SK-N-SH (cell line): ENCODE results near the gene ASF1B. TPM values are rescaled to one million over a fixed set of nuclear protein-coding genes. Genes with fewer than 3 reads are reported as not detected.
"Not testable (repeated sequence)": the region's sequence is repeated elsewhere in the genome, so short reads cannot be mapped to it uniquely, and the experiment has no call there.

Experiments used
- CTCF ChIA-PET: fragments of 300-600, 350-600 bp; formaldehyde crosslinking; extraction: SDS; loops from one replicate; lab custom pipeline; 2021; lab: Yijun Ruan, JAX
- POLR2A ChIA-PET: fragments of 350-600 bp; sonication (Branson Sonifier 250); formaldehyde crosslinking; extraction: SDS; loops from one replicate; lab custom pipeline; 2020; ENCODE audit warnings: antibody characterized with exemption, inconsistent platforms; lab: Yijun Ruan, JAX
- DNase-seq: peaks from one replicate; pipeline ENCODE4 v3.0.0; 2012
- H2AFZ ChIP-seq: fragments of 200-600 bp; sonication (generic); 2 replicates; pipeline ENCODE4 v1.8.1; 2016; ENCODE audit warnings: antibody characterized with exemption, mild to moderate bottlenecking, low read depth
- H3F3A ChIP-seq: fragments of 200-600 bp; sonication (generic); replicated peaks from 2 replicates; pipeline ENCODE3; 2016; ENCODE audit warnings: antibody characterized with exemption, mild to moderate bottlenecking; ENCODE audit not compliant: insufficient read depth
- H3K27ac ChIP-seq, 2 experiments: fragments of 200-500 bp in 1 of 2; fragments of 200-600 bp in 1 of 2; sonication (Bioruptor generic) in 1 of 2; sonication (generic), shearing (Covaris generic) in 1 of 2; 2 replicates each; pipeline versions ENCODE4 v1.5.1 to v1.6.1; 2014 to 2016; ENCODE audit warnings: low read depth in 2 of 2, inconsistent platforms in 1 of 2, low read length in 1 of 2, mild to moderate bottlenecking in 1 of 2, mixed read lengths in 1 of 2
- H3K27me3 ChIP-seq: fragments of 200-600 bp; sonication (generic), shearing (Covaris generic); 2 replicates; pipeline ENCODE4 v1.6.1; 2016; ENCODE audit warnings: mixed run types; ENCODE audit not compliant: insufficient read depth
- H3K36me3 ChIP-seq, 2 experiments: fragments of 200-500 bp in 1 of 2; fragments of 200-600 bp in 1 of 2; sonication (Bioruptor generic) in 1 of 2; sonication (generic) in 1 of 2; replicated peaks in 1 of 2; 2 replicates each; pipeline versions ENCODE3 to v1.5.1; 2014 to 2016; ENCODE audit warnings: low read length in 1 of 2, mild to moderate bottlenecking in 1 of 2; ENCODE audit not compliant: insufficient read depth in 2 of 2, control insufficient read depth in 1 of 2
- H3K4me1 ChIP-seq, 2 experiments: fragments of 200-500 bp in 1 of 2; fragments of 200-600 bp in 1 of 2; sonication (Bioruptor generic) in 1 of 2; sonication (generic), shearing (Covaris generic) in 1 of 2; 2 replicates each; pipeline versions ENCODE4 v1.5.1 to v1.6.1; 2014 to 2016; ENCODE audit warnings: low read depth in 1 of 2, low read length in 1 of 2, mixed run types in 1 of 2; ENCODE audit not compliant: insufficient read depth in 2 of 2, control insufficient read depth in 1 of 2
- H3K4me2 ChIP-seq: fragments of 200-600 bp; sonication (generic), shearing (Covaris generic); 2 replicates; pipeline ENCODE4 v1.6.1; 2017; ENCODE audit warnings: mixed run types
- H3K4me3 ChIP-seq, 2 experiments: fragments of 200-500 bp in 1 of 2; fragments of 200-600 bp in 1 of 2; sonication (Bioruptor generic) in 1 of 2; sonication (generic), shearing (Covaris generic) in 1 of 2; 2 replicates each; pipeline versions ENCODE4 v1.5.1 to v1.8.1; 2014 to 2016; ENCODE audit warnings: low read depth in 2 of 2, inconsistent platforms in 1 of 2, low read length in 1 of 2, mild to moderate bottlenecking in 1 of 2, mixed read lengths in 1 of 2, moderate library complexity in 1 of 2
- H3K79me2 ChIP-seq: fragments of 200-600 bp; sonication (generic); 2 replicates; pipeline ENCODE4 v1.8.1; 2017; ENCODE audit warnings: mild to moderate bottlenecking; ENCODE audit not compliant: insufficient read depth
- H3K9ac ChIP-seq: fragments of 200-600 bp; sonication (generic); 2 replicates; pipeline ENCODE4 v1.6.1; 2017; ENCODE audit warnings: mixed run types
- H3K9me2 ChIP-seq: fragments of 200-600 bp; sonication (generic); 2 replicates; pipeline ENCODE4 v1.6.1; 2017; ENCODE audit warnings: mixed run types
- H3K9me3 ChIP-seq: fragments of 200-600 bp; sonication (generic); 2 replicates; pipeline ENCODE4 v1.6.1; 2017; ENCODE audit warnings: mixed run types, mild to moderate bottlenecking, moderate library complexity
- H4K20me1 ChIP-seq: fragments of 200-600 bp; sonication (generic); 2 replicates; pipeline ENCODE4 v1.6.1; 2017; ENCODE audit warnings: mild to moderate bottlenecking, mixed run types; ENCODE audit not compliant: insufficient read depth
- EZH2phosphoT487 ChIP-seq: fragments of 200-600 bp; sonication (generic); IDR thresholded peaks from 2 replicates; pipeline ENCODE4 v1.6.1; 2017; ENCODE audit warnings: low read depth, mixed run types, mild to moderate bottlenecking, antibody characterized with exemption, moderate library complexity, borderline replicate concordance
- FOSL2 ChIP-seq: IDR thresholded peaks from 2 replicates; pipeline ENCODE4 v1.4.0; 2012; ENCODE audit warnings: low read depth, mild to moderate bottlenecking, moderate library complexity, borderline replicate concordance
- FOXM1 ChIP-seq: IDR thresholded peaks from 2 replicates; pipeline ENCODE4 v1.4.0; 2012; ENCODE audit warnings: low read depth, mild to moderate bottlenecking
- GABPA ChIP-seq: IDR thresholded peaks from 2 replicates; pipeline ENCODE4 v1.4.0; 2012; ENCODE audit warnings: low read depth, mild to moderate bottlenecking
- MEF2A ChIP-seq: IDR thresholded peaks from 2 replicates; pipeline ENCODE4 v1.4.0; 2012; ENCODE audit warnings: low read depth, borderline replicate concordance
- MXI1 ChIP-seq: IDR thresholded peaks from 2 replicates; pipeline ENCODE4 v1.6.1; 2012; ENCODE audit warnings: mild to moderate bottlenecking, low read depth, low read length, improper control_type of control experiment
- PBX3 ChIP-seq: IDR thresholded peaks from 2 replicates; pipeline ENCODE4; 2012
- POLR2AphosphoS5 ChIP-seq: IDR thresholded peaks from 2 replicates; pipeline ENCODE4 v1.6.1; 2012; ENCODE audit warnings: low read depth, low read length
- RAD21 ChIP-seq: IDR thresholded peaks from 2 replicates; pipeline ENCODE4 v1.6.1; 2012; ENCODE audit warnings: mild to moderate bottlenecking, low read length
- RFX5 ChIP-seq: IDR thresholded peaks from 2 replicates; pipeline ENCODE4 v1.6.1; 2012; ENCODE audit warnings: mild to moderate bottlenecking, improper control_type of control experiment, low read length
- RXRA ChIP-seq: IDR thresholded peaks from 2 replicates; pipeline ENCODE4 v1.4.0; 2012; ENCODE audit warnings: low read depth, mild to moderate bottlenecking, borderline replicate concordance
- SIN3A ChIP-seq: IDR thresholded peaks from 2 replicates; pipeline ENCODE4 v1.6.1; 2012; ENCODE audit warnings: low read depth, mild to moderate bottlenecking, low read length, moderate library complexity, borderline replicate concordance
- SMC3 ChIP-seq: IDR thresholded peaks from 2 replicates; pipeline ENCODE4 v1.6.1; 2012; ENCODE audit warnings: low read depth, low read length, improper control_type of control experiment
- TCF12 ChIP-seq: IDR thresholded peaks from 2 replicates; pipeline ENCODE4 v1.4.0; 2012
- YY1 ChIP-seq: IDR thresholded peaks from 2 replicates; pipeline ENCODE4 v1.4.0; 2012; ENCODE audit warnings: low read depth, mild to moderate bottlenecking
- WGBS: methylation state at CpG from one replicate; pipeline ENCODE4 v1.1.6; 2017; ENCODE audit warnings: low lambda C conversion rate; 5-methylcytosine and 5-hydroxymethylcytosine counted together
- polyA plus RNA-seq, 3 experiments: library from polyadenylated mRNA; depleted of rRNA; stranded (reverse); fragments of >200 nt; gene quantifications; 2 replicates each; pipeline ENCODE4 v1.2.3, GENCODE V29; 2012
- TF ChIP-seq, protein P1 (sequence below): IDR thresholded peaks from 2 replicates; pipeline ENCODE4 v1.4.0; 2012; ENCODE audit warnings: low read depth, borderline replicate concordance
- TF ChIP-seq, protein P2 (sequence below): fragments of 150-350 bp; IDR thresholded peaks from 2 replicates; pipeline ENCODE4 v1.6.1; 2016; ENCODE audit warnings: mild to moderate bottlenecking, low read depth, low read length

The ASF1B gene
- polyA plus RNA-seq, 1 of the 3 experiments (the other 2 are of a cell fraction) = 19.0 TPM

DNA sequence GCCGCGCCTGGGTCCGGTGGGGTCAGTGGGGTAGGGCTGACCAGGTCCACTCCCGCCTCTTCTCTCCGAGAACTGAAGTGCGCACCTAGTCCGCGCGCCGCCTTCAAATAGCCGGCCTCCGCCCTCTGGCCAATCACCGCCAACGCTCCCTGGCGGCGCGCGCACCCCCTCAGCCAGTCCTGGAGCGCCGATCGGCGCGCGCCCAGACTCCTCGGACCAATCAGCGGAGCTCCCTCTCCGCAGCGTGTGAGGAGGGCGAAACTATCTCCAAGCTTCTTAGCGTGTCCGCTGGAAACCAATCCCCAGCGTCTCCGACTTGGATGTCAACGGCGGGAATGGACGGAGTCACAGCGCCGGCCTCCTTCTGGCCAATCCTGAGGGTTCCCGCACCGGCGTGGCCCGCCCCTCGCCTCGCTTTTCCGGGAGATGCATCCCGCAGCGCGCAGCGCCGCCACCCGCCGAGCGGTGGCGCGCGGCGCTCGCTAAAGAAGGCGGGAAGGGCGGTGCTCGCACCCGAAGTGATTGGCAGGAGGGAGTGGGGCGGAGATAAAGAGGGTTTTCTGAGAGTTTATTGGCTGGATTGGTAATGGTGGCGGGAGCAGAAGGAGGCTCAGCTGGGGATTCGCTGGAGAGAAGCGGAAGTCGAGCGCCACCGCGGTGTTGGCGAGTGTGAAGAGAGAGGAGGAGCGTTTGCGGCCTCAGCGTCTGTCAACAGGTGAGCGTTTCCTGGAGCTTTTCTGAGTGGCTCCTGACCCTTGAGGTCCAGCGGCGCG is at the start of gene ASF1B (continued):
- TF ChIP-seq EZH2phosphoT487 (no peak), SIN3A (peak; percentile 95)

DNA sequence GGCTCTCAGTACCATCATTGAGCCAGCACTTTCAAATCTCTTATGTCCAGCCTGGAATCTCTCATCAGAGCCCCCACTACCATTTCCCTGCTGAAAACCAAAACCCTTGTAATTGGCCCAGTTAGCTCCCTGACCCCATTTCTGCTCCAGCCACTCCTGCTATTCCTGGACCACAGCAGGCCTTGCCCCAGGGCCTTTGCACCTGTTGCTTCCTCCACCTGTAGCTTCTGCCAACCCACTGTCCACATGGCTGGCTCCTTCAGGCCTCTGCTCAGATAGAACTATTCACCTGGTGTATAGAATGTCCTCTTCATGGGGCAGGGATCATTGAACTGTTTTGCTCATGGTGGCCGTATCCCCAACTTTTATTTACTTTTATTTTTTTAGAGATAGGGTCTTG is 49.3 kb upstream of the ASF1B start:
- H3K4me1 ChIP-seq, H2AFZ ChIP-seq, H3K4me3 ChIP-seq, H3K9me2 ChIP-seq, H3K27ac ChIP-seq, POLR2A ChIA-PET, H3K79me2 ChIP-seq, H3K9me3 ChIP-seq, DNase-seq, H4K20me1 ChIP-seq, H3K9ac ChIP-seq, H3F3A ChIP-seq, H3K4me2 ChIP-seq, H3K36me3 ChIP-seq, H3K27me3 ChIP-seq: not testable (repeated sequence)
- CTCF ChIA-PET = interaction anchor here (0.8 kb wide), 1 partner anchor 162 kb away, joined by 4 read pairs; no protein-coding TSS in a partner anchor
- 100% methylated on average over 1 of the region's 1 CpG for WGBS

GRCh38 chr19:14185158-14185557 is 48.8 kb upstream of the ASF1B start:
- no peak for DNase-seq
- Histone ChIP-seq H3K27me3 (no peaks in the 10 kb centered on the region), H3K9ac (no peak overlapping the region), H3K9me2 (no peaks in the 10 kb centered on the region), H4K20me1 (0 out of 2 replicates have a peak, but pooled peaks cover 4% of the 10 kb centered on the region), H2AFZ (no peak overlapping the region), H3K4me1 (peaks cover 0 to 8% of the 10 kb centered on the region in 2 experiments; a peak in 1 of 4 replicates), H3F3A (no peaks in the 10 kb centered on the region), H3K36me3 (no peaks in the 10 kb centered on the region), H3K4me3 (no peak overlapping the region), H3K9me3 (no peaks in the 10 kb centered on the region), H3K4me2 (no peak overlapping the region), H3K79me2 (no peaks in the 10 kb centered on the region), H3K27ac (no peak overlapping the region)
- CTCF ChIA-PET = interaction anchor here (0.8 to 2.0 kb wide), 2 partner anchors 13 to 163 kb away, joined by 4 to 8 read pairs; no protein-coding TSS in a partner anchor
- 94% methylated on average over 5 of the region's 5 CpGs for WGBS
- TF ChIP-seq FOXM1 (no peak), SMC3 (no peak), MXI1 (no peak), TCF12 (no peak), FOSL2 (no peak), RFX5 (no peak), SIN3A (no peak), PBX3 (no peak), GABPA (no peak), MEF2A (no peak), YY1 (no peak), POLR2AphosphoS5 (no peak), RXRA (no peak), RAD21 (no peak)
- TF ChIP-seq, protein P1, sequence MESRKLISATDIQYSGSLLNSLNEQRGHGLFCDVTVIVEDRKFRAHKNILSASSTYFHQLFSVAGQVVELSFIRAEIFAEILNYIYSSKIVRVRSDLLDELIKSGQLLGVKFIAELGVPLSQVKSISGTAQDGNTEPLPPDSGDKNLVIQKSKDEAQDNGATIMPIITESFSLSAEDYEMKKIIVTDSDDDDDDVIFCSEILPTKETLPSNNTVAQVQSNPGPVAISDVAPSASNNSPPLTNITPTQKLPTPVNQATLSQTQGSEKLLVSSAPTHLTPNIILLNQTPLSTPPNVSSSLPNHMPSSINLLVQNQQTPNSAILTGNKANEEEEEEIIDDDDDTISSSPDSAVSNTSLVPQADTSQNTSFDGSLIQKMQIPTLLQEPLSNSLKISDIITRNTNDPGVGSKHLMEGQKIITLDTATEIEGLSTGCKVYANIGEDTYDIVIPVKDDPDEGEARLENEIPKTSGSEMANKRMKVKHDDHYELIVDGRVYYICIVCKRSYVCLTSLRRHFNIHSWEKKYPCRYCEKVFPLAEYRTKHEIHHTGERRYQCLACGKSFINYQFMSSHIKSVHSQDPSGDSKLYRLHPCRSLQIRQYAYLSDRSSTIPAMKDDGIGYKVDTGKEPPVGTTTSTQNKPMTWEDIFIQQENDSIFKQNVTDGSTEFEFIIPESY = no peak
- TF ChIP-seq, protein P2, sequence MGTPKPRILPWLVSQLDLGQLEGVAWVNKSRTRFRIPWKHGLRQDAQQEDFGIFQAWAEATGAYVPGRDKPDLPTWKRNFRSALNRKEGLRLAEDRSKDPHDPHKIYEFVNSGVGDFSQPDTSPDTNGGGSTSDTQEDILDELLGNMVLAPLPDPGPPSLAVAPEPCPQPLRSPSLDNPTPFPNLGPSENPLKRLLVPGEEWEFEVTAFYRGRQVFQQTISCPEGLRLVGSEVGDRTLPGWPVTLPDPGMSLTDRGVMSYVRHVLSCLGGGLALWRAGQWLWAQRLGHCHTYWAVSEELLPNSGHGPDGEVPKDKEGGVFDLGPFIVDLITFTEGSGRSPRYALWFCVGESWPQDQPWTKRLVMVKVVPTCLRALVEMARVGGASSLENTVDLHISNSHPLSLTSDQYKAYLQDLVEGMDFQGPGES = no peak
- POLR2A ChIA-PET = no interaction called here
